Measurements from ENCODE around the gene ARL10.
A peak's percentile ranks its signal among the peaks of the same experiment; 100 is the strongest.

The ARL10 gene

GRCh38 chr5:176365351-176366231 lies at the start of gene ARL10:
Gene ARL10, plus strand, starts transcription at chr5:176365487. Its CDS starts 77 bp downstream, at chr5:176365564.
- no peaks in the 10 kb centered on the region for H3K9me3 ChIP-seq (ENCODE audit: control insufficient read depth, insufficient read depth, low read length)
- TF ChIP-seq CTCF (IDR thresholded peaks at IDR 0.05; ENCODE audit: low read depth, low read length, poor library complexity, severe bottlenecking), result no peak
- TF ChIP-seq EZH2phosphoT487 (IDR thresholded peaks at IDR 0.05; ENCODE audit: borderline replicate concordance, low read length), result no peak
- 0 out of 2 replicates have a peak, but pooled peaks cover 3% of the 10 kb centered on the region for H3K27me3 ChIP-seq (ENCODE audit: control insufficient read depth, low read length)
- peak within 1 kb of the TSS; percentile 92 for H3K4me2 ChIP-seq (ENCODE audit: low read length)
- H3K9me2 ChIP-seq (replicated peaks; ENCODE audit: control insufficient read depth, low read length), result no peaks in the 10 kb centered on the region
- peak within 1 kb of the TSS; percentile 88 for H3K4me3 ChIP-seq (ENCODE audit: low read length)
- no peaks in the 10 kb centered on the region for H4K20me1 ChIP-seq (ENCODE audit: control insufficient read depth, insufficient read depth, low read depth, low read length)
- H3K36me3 ChIP-seq (ENCODE audit: control insufficient read depth, low read length), result 0 out of 2 replicates have a peak, but pooled peaks cover 3% of the 10 kb centered on the region
- peaks cover 26% of the 10 kb centered on the region for H3K4me1 ChIP-seq (ENCODE audit: control insufficient read depth, low read length)
- no peak within 1 kb of the TSS for H3K27ac ChIP-seq (ENCODE audit: low read depth, low read length)
- H3K79me2 ChIP-seq (ENCODE audit: control insufficient read depth, low read length), result peaks cover 10% of the 10 kb centered on the region
- peaks cover 9% of the 10 kb centered on the region for H3F3A ChIP-seq (ENCODE audit: control insufficient read depth, insufficient read depth)

- Histone ChIP-seq H3K27ac (ENCODE audit: low read depth, low read length) (no peak overlapping the region), H3K9me2 (replicated peaks; ENCODE audit: control insufficient read depth, low read length) (no peaks in the 10 kb centered on the region), H3K4me3 (ENCODE audit: low read length) (no peak overlapping the region), H3K9me3 (ENCODE audit: control insufficient read depth, insufficient read depth, low read length) (no peaks in the 10 kb centered on the region), H3K79me2 (ENCODE audit: control insufficient read depth, low read length) (no peaks in the 10 kb centered on the region), H3F3A (ENCODE audit: control insufficient read depth, insufficient read depth) (no peaks in the 10 kb centered on the region), H3K27me3 (ENCODE audit: control insufficient read depth, low read length) (no peaks in the 10 kb centered on the region), H3K4me2 (ENCODE audit: low read length) (no peak overlapping the region), H4K20me1 (ENCODE audit: control insufficient read depth, insufficient read depth, low read depth, low read length) (no peaks in the 10 kb centered on the region), H3K36me3 (ENCODE audit: control insufficient read depth, low read length) (peaks cover 37% of the 10 kb centered on the region), H3K4me1 (ENCODE audit: control insufficient read depth, low read length) (no peaks in the 10 kb centered on the region)
- TF ChIP-seq CTCF (IDR thresholded peaks at IDR 0.05; ENCODE audit: low read depth, low read length, poor library complexity, severe bottlenecking) (no peak), EZH2phosphoT487 (IDR thresholded peaks at IDR 0.05; ENCODE audit: borderline replicate concordance, low read length) (no peak)
These were observed 47.5 kb upstream of the ARL10 start for GRCh38 chr5:176317534-176318374.

GRCh38 chr5:176319827-176320554 lies 45.3 kb upstream of the ARL10 start:
- Histone ChIP-seq H4K20me1 (ENCODE audit: control insufficient read depth, insufficient read depth, low read depth, low read length) (no peaks in the 10 kb centered on the region), H3F3A (ENCODE audit: control insufficient read depth, insufficient read depth) (no peaks in the 10 kb centered on the region), H3K9me2 (replicated peaks; ENCODE audit: control insufficient read depth, low read length) (no peaks in the 10 kb centered on the region), H3K4me1 (ENCODE audit: control insufficient read depth, low read length) (no peaks in the 10 kb centered on the region), H3K27me3 (ENCODE audit: control insufficient read depth, low read length) (no peaks in the 10 kb centered on the region), H3K36me3 (ENCODE audit: control insufficient read depth, low read length) (peaks cover 42% of the 10 kb centered on the region), H3K4me2 (ENCODE audit: low read length) (no peak overlapping the region), H3K9me3 (ENCODE audit: control insufficient read depth, insufficient read depth, low read length) (no peaks in the 10 kb centered on the region), H3K27ac (ENCODE audit: low read depth, low read length) (no peak overlapping the region), H3K4me3 (ENCODE audit: low read length) (no peak overlapping the region), H3K79me2 (ENCODE audit: control insufficient read depth, low read length) (no peaks in the 10 kb centered on the region)
- TF ChIP-seq EZH2phosphoT487 (IDR thresholded peaks at IDR 0.05; ENCODE audit: borderline replicate concordance, low read length) (no peak), CTCF (IDR thresholded peaks at IDR 0.05; ENCODE audit: low read depth, low read length, poor library complexity, severe bottlenecking) (peak; percentile 20)

Data from DOHH2 (cell line).